ENCODE measurements around the gene TMBIM1. TPM values are rescaled to one million over a fixed set of nuclear protein-coding genes. Genes with fewer than 3 reads are reported as not detected.

TMBIM1 gene
- total and polyA plus RNA-seq, 2 donors (not counting 1 experiment from before 2014, with no cell fraction given), result 170 to 235 TPM

DNA sequence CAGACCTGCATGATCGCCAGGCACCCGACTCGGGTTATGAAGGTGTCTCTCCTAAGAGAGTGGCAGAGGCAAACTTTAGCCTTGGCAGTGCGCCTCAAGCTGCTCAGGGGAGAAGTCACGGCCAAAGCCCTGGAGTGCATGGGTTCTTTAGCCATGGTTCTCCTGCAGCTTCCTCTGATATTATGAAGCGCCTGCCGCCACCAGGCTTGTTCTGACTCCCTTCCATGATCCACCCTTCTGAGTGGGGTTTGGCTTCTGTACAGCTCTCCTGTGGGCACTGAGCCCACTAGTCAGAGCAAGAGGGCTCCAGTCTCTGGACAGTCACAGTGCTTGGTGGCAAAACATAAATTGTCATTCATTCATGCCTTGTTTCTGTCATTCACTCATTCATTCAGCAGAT is 25.9 kb upstream of the TMBIM1 start:
- H3K9ac ChIP-seq (ENCODE audit: insufficient read depth, low read length), result no peak overlapping the region
- no peak for DNase-seq (ENCODE audit: low read depth in 2 of 2)
- no peaks in the 10 kb centered on the region for H4K20me1 ChIP-seq (ENCODE audit: control insufficient read depth, extremely low read depth, insufficient read depth, low read length)

DNA sequence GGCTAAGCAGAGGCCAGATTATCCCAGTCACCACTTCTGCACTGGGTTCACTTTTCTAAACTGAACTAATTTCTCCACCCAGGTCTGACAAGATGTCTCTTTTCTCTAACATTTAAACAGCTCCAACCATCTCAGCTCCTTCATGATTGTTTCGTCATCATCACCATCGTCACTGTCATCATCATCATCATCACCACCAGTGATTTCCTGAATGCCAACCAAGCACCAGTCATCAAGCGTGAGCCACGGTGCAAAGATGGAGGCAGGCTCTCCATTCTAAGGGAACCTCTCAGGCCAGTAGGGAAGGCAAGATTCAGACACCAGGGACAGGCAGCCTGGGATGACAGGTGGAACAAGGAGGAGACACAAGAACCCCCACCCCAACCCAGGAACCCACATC is 25.5 kb upstream of the TMBIM1 start:
- peaks cover 5% of the 10 kb centered on the region for H3K4me1 ChIP-seq (ENCODE audit: control insufficient read depth, extremely low read depth, insufficient read depth, low read length)
- no peaks in the 10 kb centered on the region for H3K9me3 ChIP-seq (ENCODE audit: control insufficient read depth, insufficient read depth, low read depth, low read length)
- H3K36me3 ChIP-seq (ENCODE audit: control insufficient read depth, insufficient read depth, low read length), result no peaks in the 10 kb centered on the region
- no peak overlapping the region for H3K9ac ChIP-seq (ENCODE audit: insufficient read depth, low read length)
- no peak overlapping the region for H3K4me3 ChIP-seq (replicated peaks in 1 of 4; ENCODE audit: control extremely low read depth in 1 of 4, insufficient read depth in 1 of 4, low read depth in 3 of 4, low read length in 4 of 4)
- TF ChIP-seq, protein P1, sequence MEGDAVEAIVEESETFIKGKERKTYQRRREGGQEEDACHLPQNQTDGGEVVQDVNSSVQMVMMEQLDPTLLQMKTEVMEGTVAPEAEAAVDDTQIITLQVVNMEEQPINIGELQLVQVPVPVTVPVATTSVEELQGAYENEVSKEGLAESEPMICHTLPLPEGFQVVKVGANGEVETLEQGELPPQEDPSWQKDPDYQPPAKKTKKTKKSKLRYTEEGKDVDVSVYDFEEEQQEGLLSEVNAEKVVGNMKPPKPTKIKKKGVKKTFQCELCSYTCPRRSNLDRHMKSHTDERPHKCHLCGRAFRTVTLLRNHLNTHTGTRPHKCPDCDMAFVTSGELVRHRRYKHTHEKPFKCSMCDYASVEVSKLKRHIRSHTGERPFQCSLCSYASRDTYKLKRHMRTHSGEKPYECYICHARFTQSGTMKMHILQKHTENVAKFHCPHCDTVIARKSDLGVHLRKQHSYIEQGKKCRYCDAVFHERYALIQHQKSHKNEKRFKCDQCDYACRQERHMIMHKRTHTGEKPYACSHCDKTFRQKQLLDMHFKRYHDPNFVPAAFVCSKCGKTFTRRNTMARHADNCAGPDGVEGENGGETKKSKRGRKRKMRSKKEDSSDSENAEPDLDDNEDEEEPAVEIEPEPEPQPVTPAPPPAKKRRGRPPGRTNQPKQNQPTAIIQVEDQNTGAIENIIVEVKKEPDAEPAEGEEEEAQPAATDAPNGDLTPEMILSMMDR (conservative IDR thresholded peaks at IDR 0.05 in 1 of 2, IDR thresholded peaks at IDR 0.05 in 1 of 2; ENCODE audit: low read depth in 1 of 2, low read length in 2 of 2), result no peak
- TF ChIP-seq EZH2 (IDR thresholded peaks at IDR 0.05; ENCODE audit: low read length, missing control alignments), result no peak
- H3K27ac ChIP-seq (ENCODE audit: insufficient read depth, low read length), result no peak overlapping the region
- H2AFZ ChIP-seq (ENCODE audit: low read length), result no peak overlapping the region
- no peak for DNase-seq (ENCODE audit: low read depth in 2 of 2)
- H3K79me2 ChIP-seq (ENCODE audit: control insufficient read depth, insufficient read depth, low read length), result no peaks in the 10 kb centered on the region
- no peaks in the 10 kb centered on the region for H4K20me1 ChIP-seq (ENCODE audit: control insufficient read depth, extremely low read depth, insufficient read depth, low read length)
- no peaks in the 10 kb centered on the region for H3K27me3 ChIP-seq (ENCODE audit: control insufficient read depth, insufficient read depth, low read length)
- no peak overlapping the region for H3K4me2 ChIP-seq (ENCODE audit: extremely low read depth, insufficient read depth, low read length)

More for the DNA sequence above, 25.9 kb upstream of the TMBIM1 start:
- no peak overlapping the region for H3K27ac ChIP-seq (ENCODE audit: insufficient read depth, low read length)
- no peak overlapping the region for H3K4me2 ChIP-seq (ENCODE audit: extremely low read depth, insufficient read depth, low read length)
- no peak for TF ChIP-seq EZH2 (IDR thresholded peaks at IDR 0.05; ENCODE audit: low read length, missing control alignments)
- TF ChIP-seq, protein P1 (conservative IDR thresholded peaks at IDR 0.05 in 1 of 2, IDR thresholded peaks at IDR 0.05 in 1 of 2; ENCODE audit: low read depth in 1 of 2, low read length in 2 of 2), result no peak
- no peak overlapping the region for H2AFZ ChIP-seq (ENCODE audit: low read length)
- H3K9me3 ChIP-seq (ENCODE audit: control insufficient read depth, insufficient read depth, low read depth, low read length), result no peaks in the 10 kb centered on the region
- H3K4me3 ChIP-seq (replicated peaks in 1 of 4; ENCODE audit: control extremely low read depth in 1 of 4, insufficient read depth in 1 of 4, low read depth in 3 of 4, low read length in 4 of 4), result no peak overlapping the region
- H3K79me2 ChIP-seq (ENCODE audit: control insufficient read depth, insufficient read depth, low read length), result no peaks in the 10 kb centered on the region
- H3K27me3 ChIP-seq (ENCODE audit: control insufficient read depth, insufficient read depth, low read length), result no peaks in the 10 kb centered on the region
- peaks cover 5% of the 10 kb centered on the region for H3K4me1 ChIP-seq (ENCODE audit: control insufficient read depth, extremely low read depth, insufficient read depth, low read length)
- no peaks in the 10 kb centered on the region for H3K36me3 ChIP-seq (ENCODE audit: control insufficient read depth, insufficient read depth, low read length)

DNA sequence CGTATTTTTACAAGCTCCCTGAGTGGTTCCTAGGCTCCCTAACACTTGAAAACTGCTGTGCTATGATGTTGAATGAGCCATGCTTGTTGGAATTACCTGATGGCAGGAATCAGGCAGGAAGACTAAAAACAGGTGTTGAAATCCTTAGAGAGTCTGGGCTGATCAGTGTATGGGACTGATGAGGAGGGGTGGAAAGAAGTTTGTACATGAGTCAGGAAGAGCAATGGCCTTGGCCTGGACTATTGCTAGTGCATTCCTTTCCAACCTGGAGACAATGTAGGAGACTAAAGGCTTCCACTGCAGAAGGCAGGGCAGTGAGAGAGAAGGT is 25.0 kb upstream of the TMBIM1 start:
- no peak overlapping the region for H3K9ac ChIP-seq (ENCODE audit: insufficient read depth, low read length)
- no peak overlapping the region for H3K4me2 ChIP-seq (ENCODE audit: extremely low read depth, insufficient read depth, low read length)
- H3K79me2 ChIP-seq (ENCODE audit: control insufficient read depth, insufficient read depth, low read length), result no peaks in the 10 kb centered on the region
- H3K9me3 ChIP-seq (ENCODE audit: control insufficient read depth, insufficient read depth, low read depth, low read length), result no peaks in the 10 kb centered on the region
- H3K27me3 ChIP-seq (ENCODE audit: control insufficient read depth, insufficient read depth, low read length), result no peaks in the 10 kb centered on the region
- DNase-seq (ENCODE audit: low read depth in 2 of 2), result no peak
- peaks cover under 1% of the 10 kb centered on the region for H3K4me1 ChIP-seq (ENCODE audit: control insufficient read depth, extremely low read depth, insufficient read depth, low read length)
- no peaks in the 10 kb centered on the region for H4K20me1 ChIP-seq (ENCODE audit: control insufficient read depth, extremely low read depth, insufficient read depth, low read length)
- no peaks in the 10 kb centered on the region for H3K36me3 ChIP-seq (ENCODE audit: control insufficient read depth, insufficient read depth, low read length)
- no peak overlapping the region for H2AFZ ChIP-seq (ENCODE audit: low read length)
- TF ChIP-seq EZH2 (IDR thresholded peaks at IDR 0.05; ENCODE audit: low read length, missing control alignments), result no peak
- TF ChIP-seq, protein P1 (conservative IDR thresholded peaks at IDR 0.05 in 1 of 2, IDR thresholded peaks at IDR 0.05 in 1 of 2; ENCODE audit: low read depth in 1 of 2, low read length in 2 of 2), result no peak
- H3K27ac ChIP-seq (ENCODE audit: insufficient read depth, low read length), result no peak overlapping the region
- H3K4me3 ChIP-seq (replicated peaks in 1 of 4; ENCODE audit: control extremely low read depth in 1 of 4, insufficient read depth in 1 of 4, low read depth in 3 of 4, low read length in 4 of 4), result no peak overlapping the region

All from fibroblast of lung (primary cell).